HCT116 (cell line): ENCODE data around the gene GATAD2A. TPM values are rescaled to one million over a fixed set of nuclear protein-coding genes. Genes with fewer than 3 reads are reported as not detected.

Experiments
- ATAC-seq: fragments of 200-7000 bp; cut with Tn5 transposase; 2 replicates; pipeline ENCODE4 v1.9.1; 2020; ENCODE audit warnings: mild to moderate bottlenecking, moderate library complexity
- BruUV-seq: library from RNA; stranded (reverse); fragments of 400-500 nt; replicated peaks from 2 replicates; lab custom pipeline; 2021; lab: Mats Ljungman, UMichigan
- CTCF ChIA-PET: fragments of 300-600 bp; sonication (Branson Sonifier 250); formaldehyde crosslinking; loops from one replicate; lab custom pipeline; 2021; ENCODE audit warnings: antibody characterized with exemption; lab: Charles Lee
- POLR2A ChIA-PET: fragments of 300-600, 350-600 bp; sonication (Branson Sonifier 250); formaldehyde crosslinking; loops from one replicate; lab custom pipeline; 2021; ENCODE audit warnings: antibody characterized with exemption; lab: Charles Lee
- RAD21 ChIA-PET, 2 experiments: fragments of 300-600 bp; sonication (Branson Sonifier 250); formaldehyde crosslinking; loops; one replicate each; lab custom pipeline; 2023; ENCODE audit warnings: low total read pairs in 2 of 2; ENCODE audit not compliant: uncharacterized antibody in 2 of 2, unreplicated experiment in 2 of 2, low non-redundant PET in 1 of 2; lab: Charles Lee
- DNase-seq: peaks from one replicate; pipeline ENCODE4 v3.0.0-alpha.2; 2010; ENCODE audit warnings: low read depth, low spot score
- H2AFZ ChIP-seq: fragments of 200-600 bp; shearing (Covaris generic), sonication (generic); 2 replicates; pipeline ENCODE4 v1.6.1; 2017; ENCODE audit warnings: low read depth, mixed run types, mixed read lengths, antibody characterized with exemption, low read length; ENCODE audit not compliant: poor library complexity, severe bottlenecking
- H3K27ac ChIP-seq: 2 replicates; pipeline ENCODE4 v1.5.1; 2012; ENCODE audit warnings: low read depth, low read length
- H3K27me3 ChIP-seq: fragments of 200-600 bp; sonication (generic); 2 replicates; pipeline ENCODE4 v1.6.1; 2016; ENCODE audit warnings: mixed run types, low read length, mixed read lengths; ENCODE audit not compliant: insufficient read depth
- H3K36me3 ChIP-seq, 2 experiments: fragments of 200-500 bp in 1 of 2; fragments of 200-600 bp in 1 of 2; sonication (Bioruptor generic) in 1 of 2; sonication (generic) in 1 of 2; 2 replicates each; pipeline versions ENCODE4 v1.5.1 to v1.6.1; 2014 to 2016; ENCODE audit warnings: low read length in 2 of 2, inconsistent platforms in 1 of 2, mixed read lengths in 1 of 2, mixed run types in 1 of 2; ENCODE audit not compliant: insufficient read depth in 2 of 2, control insufficient read depth in 1 of 2
- H3K4me1 ChIP-seq, 2 experiments: fragments of 200-600 bp in 1 of 2; sonication (generic) in 1 of 2; 2 replicates each; pipeline versions ENCODE4 v1.5.1 to v1.6.1; 2012 to 2017; ENCODE audit warnings: low read length in 2 of 2, inconsistent platforms in 1 of 2, mild to moderate bottlenecking in 1 of 2, mixed read lengths in 1 of 2, mixed run types in 1 of 2, moderate library complexity in 1 of 2; ENCODE audit not compliant: insufficient read depth in 2 of 2, control insufficient read depth in 1 of 2
- H3K4me2 ChIP-seq: fragments of 200-600 bp; sonication (generic); 2 replicates; pipeline ENCODE4 v1.6.1; 2017; ENCODE audit warnings: mixed run types, low read length, mixed read lengths
- H3K4me3 ChIP-seq, 2 experiments: fragments of 200-600 bp in 1 of 2; sonication (generic) in 1 of 2; replicated peaks in 1 of 2; 2 replicates each; pipeline ENCODE4 v1.5.1; 2011 to 2016; ENCODE audit warnings: low read length in 2 of 2, control low read depth in 1 of 2, low read depth in 1 of 2, mild to moderate bottlenecking in 1 of 2, mixed read lengths in 1 of 2, mixed run types in 1 of 2
- H3K79me2 ChIP-seq: fragments of 200-600 bp; sonication (generic); 2 replicates; pipeline ENCODE4 v1.6.1; 2017; ENCODE audit warnings: mild to moderate bottlenecking, mixed run types, low read length, moderate library complexity, mixed read lengths; ENCODE audit not compliant: insufficient read depth
- H3K9ac ChIP-seq: fragments of 200-600 bp; sonication (generic); 2 replicates; pipeline ENCODE4 v1.6.1; 2016; ENCODE audit warnings: low read length, mixed read lengths
- H3K9me2 ChIP-seq: fragments of 200-600 bp; sonication (generic), shearing (Covaris generic); 2 replicates; pipeline ENCODE4 v1.6.1; 2017; ENCODE audit warnings: mixed run types, mild to moderate bottlenecking, moderate library complexity; ENCODE audit not compliant: insufficient read depth
- H3K9me3 ChIP-seq, 2 experiments: fragments of 200-500 bp in 1 of 2; fragments of 200-600 bp in 1 of 2; sonication (Bioruptor generic) in 1 of 2; sonication (generic) in 1 of 2; 2 replicates each; pipeline ENCODE4 v1.6.1; 2014 to 2017; ENCODE audit warnings: low read length in 2 of 2, mixed read lengths in 2 of 2, inconsistent platforms in 1 of 2, low read depth in 1 of 2, mild to moderate bottlenecking in 1 of 2, mixed run types in 1 of 2, moderate library complexity in 1 of 2; ENCODE audit not compliant: control insufficient read depth in 1 of 2, insufficient read depth in 1 of 2
- H4K20me1 ChIP-seq: fragments of 200-600 bp; sonication (generic), shearing (Covaris generic); 2 replicates; pipeline ENCODE4 v1.6.1; 2017; ENCODE audit warnings: mixed run types, mild to moderate bottlenecking, moderate library complexity; ENCODE audit not compliant: insufficient read depth
- ATF3 ChIP-seq: IDR thresholded peaks from 2 replicates; pipeline ENCODE4 v1.6.1; 2012
- CBX3 ChIP-seq: IDR thresholded peaks from 2 replicates; pipeline ENCODE4 v1.6.1; 2012; ENCODE audit warnings: low read depth
- EZH2 ChIP-seq: fragments of 200-600 bp; sonication (generic); IDR thresholded peaks from 2 replicates; pipeline ENCODE4 v1.6.1; 2017; ENCODE audit warnings: antibody characterized with exemption, mixed run types
- EZH2phosphoT487 ChIP-seq: fragments of 200-600 bp; IDR thresholded peaks from 2 replicates; pipeline ENCODE4 v1.6.1; 2018; ENCODE audit warnings: antibody characterized with exemption, borderline replicate concordance
- JUND ChIP-seq: IDR thresholded peaks from 2 replicates; pipeline ENCODE4 v1.6.1; 2012
- POLR2A ChIP-seq: IDR thresholded peaks from 2 replicates; pipeline ENCODE4 v1.7.0; 2011; ENCODE audit warnings: borderline replicate concordance; ENCODE audit not compliant: insufficient read depth, insufficient read length; ENCODE audit errors: extremely low read depth
- POLR2AphosphoS5 ChIP-seq: IDR thresholded peaks from 2 replicates; pipeline ENCODE4 v1.6.1; 2011; ENCODE audit warnings: mild to moderate bottlenecking, low read depth, low read length, moderate library complexity
- REST ChIP-seq: IDR thresholded peaks from 2 replicates; pipeline ENCODE4 v1.6.1; 2012; ENCODE audit warnings: low read depth
- SIN3A ChIP-seq: IDR thresholded peaks from 2 replicates; pipeline ENCODE4 v1.6.1; 2012; ENCODE audit warnings: low read depth
- SP1 ChIP-seq: IDR thresholded peaks from 2 replicates; pipeline ENCODE4 v1.6.1; 2012; ENCODE audit warnings: low read depth
- SRF ChIP-seq: IDR thresholded peaks from 2 replicates; pipeline ENCODE4 v1.6.1; 2012; ENCODE audit warnings: low read depth
- TCF7L2 ChIP-seq: IDR thresholded peaks from 2 replicates; pipeline ENCODE4 v1.7.0; 2011; ENCODE audit warnings: borderline replicate concordance, inconsistent platforms; ENCODE audit not compliant: insufficient read depth, insufficient read length; ENCODE audit errors: extremely low read depth
- ZFX ChIP-seq: fragments of 450-650 bp; IDR thresholded peaks from 2 replicates; pipeline ENCODE4 v1.6.1; 2017
- intact Hi-C: fragments of 100-400 bp; cut with micrococcal nuclease; formaldehyde crosslinking; loops from 2 replicates; pipeline ENCODE4 v1.10.0; 2022
- total RNA-seq: library from RNA; stranded (reverse); gene quantifications from one replicate; pipeline ENCODE4 v1.2.1, GENCODE V29; 2021; ENCODE audit not compliant: unreplicated experiment

The GATAD2A gene
- total RNA-seq, 1 experiment from 2014 or later = 130 TPM

GRCh38 chr19:19425170-19425875, 19.8 kb downstream of the GATAD2A start:
- TF ChIP-seq JUND (no peak), TCF7L2 (no peak), REST (no peak), SP1 (no peak), SIN3A (no peak), EZH2 (no peak), ZFX (no peak), SRF (no peak), ATF3 (no peak), CBX3 (no peak), EZH2phosphoT487 (no peak), POLR2AphosphoS5 (no peak), POLR2A (no peak)
- ChIA-PET POLR2A (no interaction called here), RAD21 (no interaction called here), CTCF (no interaction called here)
- no peak overlapping the region for H3K4me2 ChIP-seq
- no peaks in the 10 kb centered on the region for H3K4me1 ChIP-seq
- H2AFZ ChIP-seq = no peak overlapping the region
- no peaks in the 10 kb centered on the region for H3K9me2 ChIP-seq
- H3K27ac ChIP-seq = no peak overlapping the region
- H4K20me1 ChIP-seq = peaks cover 14% of the 10 kb centered on the region; the same call in 1 of the 2 replicates
- ATAC-seq (no peak), DNase-seq (no peak)
- no TSS peak for BruUV-seq
- no peak overlapping the region for H3K9ac ChIP-seq
- H3K79me2 ChIP-seq = peaks cover 99% of the 10 kb centered on the region
- peaks cover 0 to 4% of the 10 kb centered on the region in 2 experiments; a peak in 1 of 4 replicates for H3K36me3 ChIP-seq
- intact Hi-C loops = no loop called here
- no peaks in the 10 kb centered on the region for H3K9me3 ChIP-seq
- H3K4me3 ChIP-seq = no peak overlapping the region
- no peaks in the 10 kb centered on the region for H3K27me3 ChIP-seq
